Measurements from ENCODE around the gene SYNGR3. TPM values are rescaled to one million over a fixed set of nuclear protein-coding genes. Genes with fewer than 3 reads are reported as not detected.

The SYNGR3 gene
- polyA plus RNA-seq, 4 donors: 0.45 to 5.4 (median 0.92) TPM

GRCh38 chr16:1992704-1993317 is 3.0 kb downstream of the SYNGR3 start:
- H3K4me3 ChIP-seq (ENCODE audit: low read depth in 1 of 3, low read length in 3 of 3): no peak overlapping the region
- FAIRE-seq (no peak), DNase-seq (no peak)
- 52 to 70% (median 59%) methylated on average over 30 to 50 of the region's 50 CpGs for WGBS, 3 donors
- H3K9me3 ChIP-seq (ENCODE audit: control insufficient read depth in 2 of 2, insufficient read depth in 1 of 2, low read depth in 1 of 2, low read length in 1 of 2): peaks cover 0 to 7% of the 10 kb centered on the region in 2 donors
- H3K36me3 ChIP-seq (ENCODE audit: control insufficient read depth in 3 of 3, insufficient read depth in 2 of 3, low read depth in 1 of 3, low read length in 3 of 3): peaks cover 0 to 23% (median 3%) of the 10 kb centered on the region in 3 donors
- peak overlapping the region in 1 of 3 donors; percentile 48 for H3K27ac ChIP-seq (ENCODE audit: low read depth in 1 of 3, low read length in 2 of 3)
- peaks cover 3 to 35% (median 15%) of the 10 kb centered on the region in 3 donors for H3K27me3 ChIP-seq (ENCODE audit: control insufficient read depth in 3 of 3, insufficient read depth in 3 of 3, low read length in 3 of 3)
- peaks cover 0 to 21% (median 0%) of the 10 kb centered on the region in 3 donors for H3K4me1 ChIP-seq (ENCODE audit: control insufficient read depth in 3 of 3, insufficient read depth in 2 of 3, low read depth in 1 of 3, low read length in 2 of 3)

GRCh38 chr16:1993731-1994131 is 4.0 kb downstream of the SYNGR3 start:
- Histone ChIP-seq H3K36me3 (ENCODE audit: control insufficient read depth in 3 of 3, insufficient read depth in 2 of 3, low read depth in 1 of 3, low read length in 3 of 3) (peaks cover 3 to 30% (median 3%) of the 10 kb centered on the region in 3 donors), H3K4me3 (ENCODE audit: low read depth in 1 of 3, low read length in 3 of 3) (no peak overlapping the region), H3K4me1 (ENCODE audit: control insufficient read depth in 3 of 3, insufficient read depth in 2 of 3, low read depth in 1 of 3, low read length in 2 of 3) (peaks cover 0 to 21% (median 0%) of the 10 kb centered on the region in 3 donors), H3K27ac (ENCODE audit: low read depth in 1 of 3, low read length in 2 of 3) (no peak overlapping the region), H3K27me3 (ENCODE audit: control insufficient read depth in 3 of 3, insufficient read depth in 3 of 3, low read length in 3 of 3) (peaks cover under 1 to 25% (median 14%) of the 10 kb centered on the region in 3 donors), H3K9me3 (ENCODE audit: control insufficient read depth in 2 of 2, insufficient read depth in 1 of 2, low read depth in 1 of 2, low read length in 1 of 2) (peaks cover 0 to 7% of the 10 kb centered on the region in 2 donors)
- DNase-seq (peak in 1 of 2 donors; percentile 17), FAIRE-seq (no peak)
- 49 to 59% (median 51%) methylated on average over 2 of the region's 2 CpGs for WGBS, 3 donors

DNA sequence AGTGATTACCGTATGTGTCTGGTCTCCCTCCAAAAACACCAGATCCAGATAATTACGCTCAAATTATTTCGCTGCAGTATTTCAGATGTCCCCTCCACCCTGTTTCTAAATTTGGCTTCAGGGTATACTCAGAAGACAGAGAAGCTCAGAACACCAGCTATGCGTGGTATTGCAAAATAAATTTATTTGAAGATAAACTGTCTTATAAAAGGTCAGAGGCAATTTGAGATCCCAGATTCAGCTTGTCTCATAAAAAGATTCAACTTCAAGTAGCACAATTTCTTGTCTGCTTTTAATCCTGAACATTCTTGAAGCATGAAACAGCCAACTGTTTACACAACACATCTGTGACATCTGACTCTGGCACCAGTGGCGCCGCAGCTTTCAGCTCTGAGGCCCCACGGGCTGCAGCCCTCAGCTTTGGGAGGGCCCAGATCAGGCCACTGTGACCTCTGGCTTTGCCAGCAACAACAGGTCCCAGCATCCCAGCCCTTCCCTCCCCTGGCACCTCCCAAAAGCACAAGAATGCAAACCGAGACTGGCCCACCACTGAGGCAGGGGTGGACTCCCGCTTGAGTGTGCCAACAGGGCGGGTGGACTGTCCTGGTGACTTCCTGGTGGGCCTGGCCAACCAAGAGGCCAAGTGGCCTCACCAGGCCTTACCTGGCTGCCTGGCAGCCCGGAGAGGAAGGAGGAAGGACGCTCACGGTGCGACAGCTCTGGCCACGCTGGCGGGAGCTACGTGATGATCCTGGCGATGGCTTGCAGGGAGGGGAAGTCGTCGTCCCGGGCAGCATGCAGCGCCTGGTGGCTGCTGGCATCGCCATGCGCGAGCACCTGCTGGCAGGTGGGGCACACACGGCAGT is 8.0 kb downstream of the SYNGR3 start:
- FAIRE-seq (no peak), DNase-seq (no peak)
- peaks cover 13 to 70% (median 28%) of the 10 kb centered on the region in 3 donors for H3K36me3 ChIP-seq (ENCODE audit: control insufficient read depth in 3 of 3, insufficient read depth in 2 of 3, low read depth in 1 of 3, low read length in 3 of 3)
- H3K4me3 ChIP-seq (ENCODE audit: low read depth in 1 of 3, low read length in 3 of 3): no peak overlapping the region
- peak overlapping the region in 1 of 3 donors; percentile 37 for H3K27ac ChIP-seq (ENCODE audit: low read depth in 1 of 3, low read length in 2 of 3)
- H3K27me3 ChIP-seq (ENCODE audit: control insufficient read depth in 3 of 3, insufficient read depth in 3 of 3, low read length in 3 of 3): no peaks in the 10 kb centered on the region
- peaks cover 0 to 3% of the 10 kb centered on the region in 2 donors for H3K9me3 ChIP-seq (ENCODE audit: control insufficient read depth in 2 of 2, insufficient read depth in 1 of 2, low read depth in 1 of 2, low read length in 1 of 2)
- H3K4me1 ChIP-seq (ENCODE audit: control insufficient read depth in 3 of 3, insufficient read depth in 2 of 3, low read depth in 1 of 3, low read length in 2 of 3): no peaks in the 10 kb centered on the region
- 79 to 89% (median 80%) methylated on average over 24 to 26 of the region's 26 CpGs for WGBS, 3 donors

- peaks cover 13 to 76% (median 28%) of the 10 kb centered on the region in 3 donors for H3K36me3 ChIP-seq (ENCODE audit: control insufficient read depth in 3 of 3, insufficient read depth in 2 of 3, low read depth in 1 of 3, low read length in 3 of 3)
These were observed 8.6 kb downstream of the SYNGR3 start for GRCh38 chr16:1998360-1998835.

GRCh38 chr16:1998852-1999801 is 9.4 kb downstream of the SYNGR3 start:
- Histone ChIP-seq H3K36me3 (ENCODE audit: control insufficient read depth in 3 of 3, insufficient read depth in 2 of 3, low read depth in 1 of 3, low read length in 3 of 3) (peaks cover 13 to 78% (median 28%) of the 10 kb centered on the region in 3 donors), H3K4me3 (ENCODE audit: low read depth in 1 of 3, low read length in 3 of 3) (no peak overlapping the region), H3K27me3 (ENCODE audit: control insufficient read depth in 3 of 3, insufficient read depth in 3 of 3, low read length in 3 of 3) (no peaks in the 10 kb centered on the region), H3K4me1 (ENCODE audit: control insufficient read depth in 3 of 3, insufficient read depth in 2 of 3, low read depth in 1 of 3, low read length in 2 of 3) (peaks cover 0 to 6% (median 1%) of the 10 kb centered on the region in 3 donors), H3K9me3 (ENCODE audit: control insufficient read depth in 2 of 2, insufficient read depth in 1 of 2, low read depth in 1 of 2, low read length in 1 of 2) (no peaks in the 10 kb centered on the region), H3K27ac (ENCODE audit: low read depth in 1 of 3, low read length in 2 of 3) (no peak overlapping the region)
- DNase-seq (no peak), FAIRE-seq (no peak)
- 94 to 95% (median 95%) methylated on average over 32 to 39 of the region's 39 CpGs for WGBS, 3 donors

More at GRCh38 chr16:1998360-1998835, 8.6 kb downstream of the SYNGR3 start:
- DNase-seq (no peak), FAIRE-seq (no peak)
- Histone ChIP-seq H3K27me3 (ENCODE audit: control insufficient read depth in 3 of 3, insufficient read depth in 3 of 3, low read length in 3 of 3) (no peaks in the 10 kb centered on the region), H3K4me1 (ENCODE audit: control insufficient read depth in 3 of 3, insufficient read depth in 2 of 3, low read depth in 1 of 3, low read length in 2 of 3) (no peaks in the 10 kb centered on the region), H3K27ac (ENCODE audit: low read depth in 1 of 3, low read length in 2 of 3) (peak overlapping the region in 1 of 3 donors; percentile 37), H3K9me3 (ENCODE audit: control insufficient read depth in 2 of 2, insufficient read depth in 1 of 2, low read depth in 1 of 2, low read length in 1 of 2) (no peaks in the 10 kb centered on the region), H3K4me3 (ENCODE audit: low read depth in 1 of 3, low read length in 3 of 3) (no peak overlapping the region)
- WGBS, 3 donors: 91 to 95% (median 94%) methylated on average over 26 to 27 of the region's 27 CpGs

- H3K9me3 ChIP-seq (ENCODE audit: control insufficient read depth in 2 of 2, insufficient read depth in 1 of 2, low read depth in 1 of 2, low read length in 1 of 2): no peaks in the 10 kb centered on the region
These were observed 10.2 kb downstream of the SYNGR3 start for GRCh38 chr16:1999866-2000514.

GRCh38 chr16:2001035-2001434 is 11.3 kb downstream of the SYNGR3 start:
- peaks cover 10 to 89% (median 28%) of the 10 kb centered on the region in 3 donors for H3K36me3 ChIP-seq (ENCODE audit: control insufficient read depth in 3 of 3, insufficient read depth in 2 of 3, low read depth in 1 of 3, low read length in 3 of 3)
- no peak overlapping the region for H3K27ac ChIP-seq (ENCODE audit: low read depth in 1 of 3, low read length in 2 of 3)
- 95 to 97% (median 96%) methylated on average over 19 of the region's 19 CpGs for WGBS, 3 donors

More at GRCh38 chr16:1999866-2000514, 10.2 kb downstream of the SYNGR3 start:
- Histone ChIP-seq H3K4me1 (ENCODE audit: control insufficient read depth in 3 of 3, insufficient read depth in 2 of 3, low read depth in 1 of 3, low read length in 2 of 3) (peaks cover 0 to 10% (median 4%) of the 10 kb centered on the region in 3 donors), H3K4me3 (ENCODE audit: low read depth in 1 of 3, low read length in 3 of 3) (no peak overlapping the region), H3K27ac (ENCODE audit: low read depth in 1 of 3, low read length in 2 of 3) (no peak overlapping the region), H3K36me3 (ENCODE audit: control insufficient read depth in 3 of 3, insufficient read depth in 2 of 3, low read depth in 1 of 3, low read length in 3 of 3) (peaks cover 13 to 85% (median 28%) of the 10 kb centered on the region in 3 donors), H3K27me3 (ENCODE audit: control insufficient read depth in 3 of 3, insufficient read depth in 3 of 3, low read length in 3 of 3) (no peaks in the 10 kb centered on the region)
- WGBS, 3 donors: 85 to 91% (median 89%) methylated on average over 25 to 28 of the region's 28 CpGs
- no peak for DNase-seq
- no peak for FAIRE-seq

More at GRCh38 chr16:2001035-2001434, 11.3 kb downstream of the SYNGR3 start:
- DNase-seq (no peak), FAIRE-seq (no peak)
- Histone ChIP-seq H3K4me3 (ENCODE audit: low read depth in 1 of 3, low read length in 3 of 3) (no peak overlapping the region), H3K9me3 (ENCODE audit: control insufficient read depth in 2 of 2, insufficient read depth in 1 of 2, low read depth in 1 of 2, low read length in 1 of 2) (no peaks in the 10 kb centered on the region), H3K4me1 (ENCODE audit: control insufficient read depth in 3 of 3, insufficient read depth in 2 of 3, low read depth in 1 of 3, low read length in 2 of 3) (peaks cover 0 to 10% (median 4%) of the 10 kb centered on the region in 3 donors), H3K27me3 (ENCODE audit: control insufficient read depth in 3 of 3, insufficient read depth in 3 of 3, low read length in 3 of 3) (no peaks in the 10 kb centered on the region)
